Calu3 (cell line): ENCODE measurements around the gene GIPC3. TPM values are rescaled to one million over a fixed set of nuclear protein-coding genes. Genes with fewer than 3 reads are reported as not detected.

Experiments used
- BruUV-seq: library from RNA; stranded (reverse); fragments of 400-500 nt; replicated peaks from 2 replicates; lab custom pipeline; 2021; lab: Mats Ljungman, UMichigan
- CTCF ChIA-PET: fragments of 300-600 bp; sonication (Branson Sonifier 250); formaldehyde crosslinking; loops from one replicate; lab custom pipeline; 2022; ENCODE audit warnings: antibody characterized with exemption; lab: Charles Lee
- DNase-seq: peaks from one replicate; pipeline ENCODE4 v3.0.0; 2022
- H3K27ac Mint-ChIP-seq: one replicate; pipeline ENCODE4 v1.8.0; 2022; ENCODE audit warnings: mixed read lengths; ENCODE audit not compliant: unreplicated experiment
- H3K27me3 Mint-ChIP-seq: one replicate; pipeline ENCODE4 v1.8.0; 2022; ENCODE audit warnings: mixed read lengths; ENCODE audit not compliant: unreplicated experiment
- H3K36me3 Mint-ChIP-seq: one replicate; pipeline ENCODE4 v1.8.0; 2022; ENCODE audit warnings: mild to moderate bottlenecking, moderate library complexity, mixed read lengths; ENCODE audit not compliant: insufficient read depth, unreplicated experiment
- H3K4me1 Mint-ChIP-seq: one replicate; pipeline ENCODE4 v1.8.0; 2022; ENCODE audit warnings: mild to moderate bottlenecking, low read depth, mixed read lengths; ENCODE audit not compliant: unreplicated experiment
- H3K4me3 Mint-ChIP-seq: one replicate; pipeline ENCODE4 v1.8.0; 2022; ENCODE audit warnings: mild to moderate bottlenecking, low read depth, moderate library complexity, mixed read lengths; ENCODE audit not compliant: unreplicated experiment
- H3K9me3 Mint-ChIP-seq: one replicate; pipeline ENCODE4 v1.8.0; 2022; ENCODE audit warnings: low read depth, mixed read lengths; ENCODE audit not compliant: unreplicated experiment
- intact Hi-C: fragments of 100-400 bp; cut with micrococcal nuclease; formaldehyde crosslinking; loops from one replicate; pipeline ENCODE4 v1.10.0; 2022; ENCODE audit not compliant: unreplicated experiment
- total RNA-seq: library from RNA; stranded (reverse); gene quantifications from 2 replicates; pipeline ENCODE4 v1.2.3, GENCODE V29; 2022
- TF ChIP-seq, protein P1 (sequence below): fragments of 200-600 bp; IDR thresholded peaks from one replicate; pipeline ENCODE4 v1.8.0; 2022; ENCODE audit warnings: antibody characterized with exemption; ENCODE audit not compliant: unreplicated experiment

GIPC3 gene
- total RNA-seq, 1 experiment from 2014 or later: not detected

DNA sequence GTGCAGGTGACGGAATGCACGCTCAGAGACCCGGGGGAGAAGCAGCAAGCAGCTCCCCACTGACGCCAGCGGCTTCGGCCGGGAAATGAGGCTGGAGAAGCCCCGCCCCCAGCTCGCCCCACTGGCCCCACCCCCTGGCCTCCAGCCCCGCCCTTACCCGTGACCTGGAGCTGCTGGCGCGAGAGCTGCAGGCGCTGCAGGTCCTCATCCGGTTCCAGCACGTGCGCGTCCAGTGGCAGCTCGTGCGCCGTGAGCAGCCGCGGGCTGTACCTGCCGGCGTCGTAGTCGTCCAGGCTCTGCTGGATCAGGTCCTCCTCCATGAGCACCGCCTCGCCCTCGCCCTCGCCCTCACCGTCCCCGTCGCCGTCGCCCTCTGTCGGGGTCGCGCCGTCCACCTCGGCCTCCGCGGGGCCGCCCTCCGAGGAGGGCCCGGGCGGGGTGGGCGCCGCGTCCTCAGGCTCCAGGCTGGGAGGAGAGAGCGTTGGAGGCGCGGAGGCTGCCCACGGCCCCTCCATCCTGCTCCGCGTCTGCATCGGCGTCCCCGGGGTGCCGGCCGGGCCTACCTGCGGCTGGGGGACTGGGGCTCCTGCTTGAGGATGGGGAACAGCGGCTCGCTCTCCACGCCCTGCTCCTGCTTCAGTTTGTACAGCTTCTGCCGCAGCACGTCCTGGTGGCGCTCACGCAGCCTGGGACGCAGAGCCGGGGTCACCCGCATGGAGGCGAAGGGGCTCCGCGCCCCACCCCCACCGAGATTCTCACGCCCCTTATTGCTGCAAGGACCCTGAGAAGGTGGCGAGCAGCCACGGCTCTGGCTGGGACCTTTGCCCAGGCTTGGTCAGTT, 27.8 kb downstream of the GIPC3 start:
- no peak overlapping the region for H3K4me3 Mint-ChIP-seq

GRCh38 chr19:3613818-3614661, 28.8 kb downstream of the GIPC3 start:
- no peaks in the 10 kb centered on the region for H3K27me3 Mint-ChIP-seq
- BruUV-seq: no TSS peak

More for the DNA sequence above, 27.8 kb downstream of the GIPC3 start:
- Mint-ChIP-seq H3K36me3 (peaks cover 23% of the 10 kb centered on the region), H3K4me1 (peaks cover 3% of the 10 kb centered on the region), H3K27me3 (no peaks in the 10 kb centered on the region), H3K9me3 (no peaks in the 10 kb centered on the region), H3K27ac (no peak overlapping the region)
- CTCF ChIA-PET: no interaction called here
- TF ChIP-seq, protein P1, sequence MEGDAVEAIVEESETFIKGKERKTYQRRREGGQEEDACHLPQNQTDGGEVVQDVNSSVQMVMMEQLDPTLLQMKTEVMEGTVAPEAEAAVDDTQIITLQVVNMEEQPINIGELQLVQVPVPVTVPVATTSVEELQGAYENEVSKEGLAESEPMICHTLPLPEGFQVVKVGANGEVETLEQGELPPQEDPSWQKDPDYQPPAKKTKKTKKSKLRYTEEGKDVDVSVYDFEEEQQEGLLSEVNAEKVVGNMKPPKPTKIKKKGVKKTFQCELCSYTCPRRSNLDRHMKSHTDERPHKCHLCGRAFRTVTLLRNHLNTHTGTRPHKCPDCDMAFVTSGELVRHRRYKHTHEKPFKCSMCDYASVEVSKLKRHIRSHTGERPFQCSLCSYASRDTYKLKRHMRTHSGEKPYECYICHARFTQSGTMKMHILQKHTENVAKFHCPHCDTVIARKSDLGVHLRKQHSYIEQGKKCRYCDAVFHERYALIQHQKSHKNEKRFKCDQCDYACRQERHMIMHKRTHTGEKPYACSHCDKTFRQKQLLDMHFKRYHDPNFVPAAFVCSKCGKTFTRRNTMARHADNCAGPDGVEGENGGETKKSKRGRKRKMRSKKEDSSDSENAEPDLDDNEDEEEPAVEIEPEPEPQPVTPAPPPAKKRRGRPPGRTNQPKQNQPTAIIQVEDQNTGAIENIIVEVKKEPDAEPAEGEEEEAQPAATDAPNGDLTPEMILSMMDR: no peak
- DNase-seq: no peak
- intact Hi-C loops: no loop called here
- BruUV-seq: no TSS peak

DNA sequence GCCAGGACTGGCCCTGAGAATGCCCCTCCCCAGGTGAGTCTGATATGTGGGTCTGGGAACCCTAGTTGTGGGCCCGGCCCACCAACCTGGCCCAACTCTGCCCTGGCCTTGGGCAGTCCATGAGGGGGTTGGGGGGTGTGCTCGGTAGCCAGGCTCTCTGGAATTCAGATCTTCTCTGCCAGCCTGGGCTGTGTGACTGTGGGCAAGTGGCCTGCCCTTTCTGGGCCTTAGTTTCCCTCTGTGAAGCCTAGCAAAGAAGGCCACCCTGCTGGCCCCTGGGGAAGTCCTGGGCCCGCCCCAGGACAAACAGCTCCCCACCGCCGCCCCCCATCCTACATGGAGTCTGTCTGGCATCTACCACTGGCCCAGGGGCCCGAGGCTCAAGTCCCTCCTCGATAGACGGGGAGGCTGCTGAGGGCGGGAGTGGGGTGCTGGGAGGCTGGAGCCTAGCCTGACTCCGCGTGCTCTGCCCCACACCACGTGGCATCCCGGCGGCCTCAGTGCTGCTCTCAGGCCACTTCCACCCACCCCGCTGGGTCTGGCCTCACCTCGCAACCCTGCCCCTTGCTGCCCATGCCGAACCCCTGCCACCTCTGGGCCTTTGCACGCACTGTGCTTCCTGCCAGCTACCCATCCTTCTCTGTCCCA, 29.7 kb downstream of the GIPC3 start:
- Mint-ChIP-seq H3K27ac (no peak overlapping the region), H3K4me1 (no peaks in the 10 kb centered on the region), H3K27me3 (no peaks in the 10 kb centered on the region), H3K4me3 (no peak overlapping the region), H3K36me3 (peaks cover 22% of the 10 kb centered on the region), H3K9me3 (no peaks in the 10 kb centered on the region)
- intact Hi-C loops: no loop called here
- CTCF ChIA-PET: no interaction called here
- TF ChIP-seq, protein P1: no peak
- no TSS peak for BruUV-seq
- no peak for DNase-seq

More at GRCh38 chr19:3613818-3614661, 28.8 kb downstream of the GIPC3 start:
- H3K4me1 Mint-ChIP-seq: no peaks in the 10 kb centered on the region
- H3K27ac Mint-ChIP-seq: no peak overlapping the region
- no peak overlapping the region for H3K4me3 Mint-ChIP-seq
- intact Hi-C loops: no loop called here
- DNase-seq: no peak
- H3K36me3 Mint-ChIP-seq: peaks cover 23% of the 10 kb centered on the region
- CTCF ChIA-PET: no interaction called here
- H3K9me3 Mint-ChIP-seq: no peaks in the 10 kb centered on the region
- TF ChIP-seq, protein P1: no peak

- TF ChIP-seq, protein P1: no peak
- H3K27me3 Mint-ChIP-seq: no peaks in the 10 kb centered on the region
- peaks cover 20% of the 10 kb centered on the region for H3K36me3 Mint-ChIP-seq
- intact Hi-C loops: no loop called here
- DNase-seq: no peak
- no peak overlapping the region for H3K27ac Mint-ChIP-seq
- CTCF ChIA-PET: no interaction called here
- no peaks in the 10 kb centered on the region for H3K4me1 Mint-ChIP-seq
- H3K4me3 Mint-ChIP-seq: no peak overlapping the region
- H3K9me3 Mint-ChIP-seq: no peaks in the 10 kb centered on the region
- BruUV-seq: no TSS peak
Measured at GRCh38 chr19:3615524-3616135, 30.4 kb downstream of the GIPC3 start.
